ES-I3 (cell line): ENCODE measurements around the gene RPH3AL.

Experiments used
- H3K36me3 ChIP-seq: 2 replicates; pipeline ENCODE4 v1.6.1; 2013; ENCODE audit warnings: mild to moderate bottlenecking, low read length, control low read depth, moderate library complexity; ENCODE audit not compliant: insufficient read depth
- H3K4me1 ChIP-seq: 2 replicates; pipeline ENCODE4 v1.6.1; 2013; ENCODE audit warnings: mild to moderate bottlenecking, control low read depth, low read length; ENCODE audit not compliant: insufficient read depth
- H3K9ac ChIP-seq: 2 replicates; pipeline ENCODE4 v1.6.1; 2013; ENCODE audit warnings: low read depth, mild to moderate bottlenecking, low read length, moderate library complexity
- H3K9me3 ChIP-seq: 2 replicates; pipeline ENCODE4 v1.6.1; 2013; ENCODE audit warnings: mild to moderate bottlenecking, low read length, moderate library complexity; ENCODE audit not compliant: control insufficient read depth, insufficient read depth

The RPH3AL gene

GRCh38 chr17:351875-352420 is 659 bp downstream of the RPH3AL start:
- no peak overlapping the region for H3K9ac ChIP-seq

GRCh38 chr17:351449-351738 is 1.2 kb downstream of the RPH3AL start:
- no peaks in the 10 kb centered on the region for H3K9me3 ChIP-seq
- H3K9ac ChIP-seq, result no peak overlapping the region
- H3K4me1 ChIP-seq, result peaks cover 9% of the 10 kb centered on the region; the same call in 1 of the 2 replicates
- H3K36me3 ChIP-seq, result no peaks in the 10 kb centered on the region

More at GRCh38 chr17:351875-352420, 659 bp downstream of the RPH3AL start:
- no peaks in the 10 kb centered on the region for H3K9me3 ChIP-seq
- H3K36me3 ChIP-seq, result no peaks in the 10 kb centered on the region
- peaks cover 9% of the 10 kb centered on the region; the same call in 1 of the 2 replicates for H3K4me1 ChIP-seq

- no peak overlapping the region for H3K9ac ChIP-seq
Measured at GRCh38 chr17:350706-351448, 1.7 kb downstream of the RPH3AL start.

GRCh38 chr17:349666-350065 is 2.9 kb downstream of the RPH3AL start:
- no peaks in the 10 kb centered on the region for H3K9me3 ChIP-seq
- H3K9ac ChIP-seq, result no peak overlapping the region
- H3K36me3 ChIP-seq, result no peaks in the 10 kb centered on the region
- peaks cover 9% of the 10 kb centered on the region; the same call in 1 of the 2 replicates for H3K4me1 ChIP-seq

More at GRCh38 chr17:350706-351448, 1.7 kb downstream of the RPH3AL start:
- Histone ChIP-seq H3K4me1 (peaks cover 9% of the 10 kb centered on the region; the same call in 1 of the 2 replicates), H3K9me3 (no peaks in the 10 kb centered on the region), H3K36me3 (no peaks in the 10 kb centered on the region)

- H3K36me3 ChIP-seq, result no peaks in the 10 kb centered on the region
- peaks cover 9% of the 10 kb centered on the region; the same call in 1 of the 2 replicates for H3K4me1 ChIP-seq
- no peaks in the 10 kb centered on the region for H3K9me3 ChIP-seq
- no peak overlapping the region for H3K9ac ChIP-seq
Measured at GRCh38 chr17:348692-349425, 3.7 kb downstream of the RPH3AL start.

GRCh38 chr17:348012-348411 is 4.6 kb downstream of the RPH3AL start:
- no peak overlapping the region for H3K9ac ChIP-seq

GRCh38 chr17:347309-347899 is 5.2 kb downstream of the RPH3AL start:
- Histone ChIP-seq H3K36me3 (no peaks in the 10 kb centered on the region), H3K9ac (no peak overlapping the region), H3K9me3 (no peaks in the 10 kb centered on the region), H3K4me1 (peaks cover under 1% of the 10 kb centered on the region; the same call in 1 of the 2 replicates)

More at GRCh38 chr17:348012-348411, 4.6 kb downstream of the RPH3AL start:
- H3K9me3 ChIP-seq, result no peaks in the 10 kb centered on the region
- no peaks in the 10 kb centered on the region for H3K36me3 ChIP-seq
- peaks cover 6% of the 10 kb centered on the region; the same call in 1 of the 2 replicates for H3K4me1 ChIP-seq

GRCh38 chr17:345992-346785 is 6.4 kb downstream of the RPH3AL start:
- Histone ChIP-seq H3K9ac (no peak overlapping the region), H3K4me1 (no peaks in the 10 kb centered on the region), H3K36me3 (no peaks in the 10 kb centered on the region), H3K9me3 (no peaks in the 10 kb centered on the region)

GRCh38 chr17:345261-345660 is 7.3 kb downstream of the RPH3AL start:
- no peaks in the 10 kb centered on the region for H3K4me1 ChIP-seq
- no peaks in the 10 kb centered on the region for H3K36me3 ChIP-seq
- H3K9me3 ChIP-seq, result no peaks in the 10 kb centered on the region
- H3K9ac ChIP-seq, result no peak overlapping the region

GRCh38 chr17:343875-344752 is 8.5 kb downstream of the RPH3AL start:
- Histone ChIP-seq H3K9ac (no peak overlapping the region), H3K9me3 (no peaks in the 10 kb centered on the region), H3K36me3 (no peaks in the 10 kb centered on the region), H3K4me1 (no peaks in the 10 kb centered on the region)

GRCh38 chr17:343211-343610 is 9.4 kb downstream of the RPH3AL start:
- H3K9me3 ChIP-seq, result no peaks in the 10 kb centered on the region
- no peaks in the 10 kb centered on the region for H3K4me1 ChIP-seq
- no peak overlapping the region for H3K9ac ChIP-seq
- H3K36me3 ChIP-seq, result no peaks in the 10 kb centered on the region

GRCh38 chr17:340074-340473 is 12.5 kb downstream of the RPH3AL start:
- H3K36me3 ChIP-seq, result no peaks in the 10 kb centered on the region
- no peak overlapping the region for H3K9ac ChIP-seq
- peaks cover 7% of the 10 kb centered on the region; the same call in 1 of the 2 replicates for H3K4me1 ChIP-seq
- H3K9me3 ChIP-seq, result no peaks in the 10 kb centered on the region
